SH-SY5Y (cell line): Measurements from ENCODE around the gene IMMP2L.

Experiments
- GATA2 ChIP-seq: IDR thresholded peaks from 2 replicates; pipeline ENCODE4 v1.6.1; 2011; ENCODE audit warnings: mild to moderate bottlenecking, low read depth, low read length
- GATA3 ChIP-seq: IDR thresholded peaks from 2 replicates; pipeline ENCODE4 v1.6.1; 2011; ENCODE audit warnings: low read depth, mild to moderate bottlenecking, low read length, moderate library complexity

- TF ChIP-seq GATA3: no peak
- TF ChIP-seq GATA2: no peak
Observed at GRCh38 chr7:110646804-110647203, 915.5 kb downstream of the IMMP2L start.
